Measurements from ENCODE around the gene APEX1. TPM values are rescaled to one million over a fixed set of nuclear protein-coding genes. Genes with fewer than 3 reads are reported as not detected.

APEX1 gene
- total RNA-seq, 1 experiment from 2014 or later, result 324 TPM

DNA sequence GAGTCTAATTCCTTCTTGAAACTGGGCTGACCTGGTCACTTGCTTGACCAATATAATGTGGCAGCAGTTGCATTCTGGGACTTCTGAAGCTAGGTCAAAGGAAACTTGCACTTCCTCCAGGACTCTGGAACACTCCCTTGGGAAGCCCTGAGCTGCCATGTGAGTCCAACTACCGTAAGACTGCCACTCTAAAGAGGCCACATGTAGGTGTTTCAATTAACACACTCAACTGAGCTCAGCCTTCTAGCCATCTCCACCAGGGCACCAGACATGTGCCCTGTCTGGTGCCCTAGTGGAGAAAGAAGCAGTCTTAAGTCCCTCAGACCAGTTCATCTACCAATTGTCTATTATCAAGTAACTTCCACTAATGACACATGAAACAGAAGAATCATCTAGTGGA is 35.6 kb upstream of the APEX1 start (continued):
- TF ChIP-seq, protein P1, sequence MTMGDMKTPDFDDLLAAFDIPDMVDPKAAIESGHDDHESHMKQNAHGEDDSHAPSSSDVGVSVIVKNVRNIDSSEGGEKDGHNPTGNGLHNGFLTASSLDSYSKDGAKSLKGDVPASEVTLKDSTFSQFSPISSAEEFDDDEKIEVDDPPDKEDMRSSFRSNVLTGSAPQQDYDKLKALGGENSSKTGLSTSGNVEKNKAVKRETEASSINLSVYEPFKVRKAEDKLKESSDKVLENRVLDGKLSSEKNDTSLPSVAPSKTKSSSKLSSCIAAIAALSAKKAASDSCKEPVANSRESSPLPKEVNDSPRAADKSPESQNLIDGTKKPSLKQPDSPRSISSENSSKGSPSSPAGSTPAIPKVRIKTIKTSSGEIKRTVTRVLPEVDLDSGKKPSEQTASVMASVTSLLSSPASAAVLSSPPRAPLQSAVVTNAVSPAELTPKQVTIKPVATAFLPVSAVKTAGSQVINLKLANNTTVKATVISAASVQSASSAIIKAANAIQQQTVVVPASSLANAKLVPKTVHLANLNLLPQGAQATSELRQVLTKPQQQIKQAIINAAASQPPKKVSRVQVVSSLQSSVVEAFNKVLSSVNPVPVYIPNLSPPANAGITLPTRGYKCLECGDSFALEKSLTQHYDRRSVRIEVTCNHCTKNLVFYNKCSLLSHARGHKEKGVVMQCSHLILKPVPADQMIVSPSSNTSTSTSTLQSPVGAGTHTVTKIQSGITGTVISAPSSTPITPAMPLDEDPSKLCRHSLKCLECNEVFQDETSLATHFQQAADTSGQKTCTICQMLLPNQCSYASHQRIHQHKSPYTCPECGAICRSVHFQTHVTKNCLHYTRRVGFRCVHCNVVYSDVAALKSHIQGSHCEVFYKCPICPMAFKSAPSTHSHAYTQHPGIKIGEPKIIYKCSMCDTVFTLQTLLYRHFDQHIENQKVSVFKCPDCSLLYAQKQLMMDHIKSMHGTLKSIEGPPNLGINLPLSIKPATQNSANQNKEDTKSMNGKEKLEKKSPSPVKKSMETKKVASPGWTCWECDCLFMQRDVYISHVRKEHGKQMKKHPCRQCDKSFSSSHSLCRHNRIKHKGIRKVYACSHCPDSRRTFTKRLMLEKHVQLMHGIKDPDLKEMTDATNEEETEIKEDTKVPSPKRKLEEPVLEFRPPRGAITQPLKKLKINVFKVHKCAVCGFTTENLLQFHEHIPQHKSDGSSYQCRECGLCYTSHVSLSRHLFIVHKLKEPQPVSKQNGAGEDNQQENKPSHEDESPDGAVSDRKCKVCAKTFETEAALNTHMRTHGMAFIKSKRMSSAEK (CRISPR knock-in tag; IDR thresholded peaks at IDR 0.05; ENCODE audit: borderline replicate concordance), result no peak
- TF ChIP-seq TCF7 (CRISPR knock-in tag; IDR thresholded peaks at IDR 0.05; ENCODE audit: low read depth), result no peak

DNA sequence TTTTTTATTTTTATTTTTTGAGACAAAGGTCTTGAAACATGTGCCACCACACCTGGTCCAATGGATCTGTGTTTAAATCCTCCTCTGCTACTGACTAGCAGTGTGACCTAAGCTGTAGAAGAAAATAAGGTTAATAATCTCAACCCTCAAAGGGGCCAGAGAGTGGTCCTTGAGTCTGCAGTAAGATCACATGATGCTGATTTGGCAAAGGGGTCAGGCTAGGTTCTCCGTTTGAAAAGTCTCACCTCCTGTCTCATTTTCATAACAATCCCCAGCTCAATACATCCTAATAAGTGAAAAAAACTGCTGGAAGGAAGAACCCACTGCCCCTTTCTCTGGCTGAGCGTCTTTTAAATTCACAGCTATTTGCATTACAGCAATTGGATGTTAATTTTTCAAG is 33.8 kb upstream of the APEX1 start:
- ATAC-seq, result peak; percentile 51
- no peak for DNase-seq (ENCODE audit: low spot score)
- ChIA-PET CTCF (interaction anchor here (0.8 kb wide), 1 partner anchor 93 kb away, joined by 3 read pairs; no protein-coding TSS in a partner anchor), POLR2A (no interaction called here)
- peak overlapping the region; percentile 88 for H3K27ac Mint-ChIP-seq
- TF ChIP-seq, protein P2, sequence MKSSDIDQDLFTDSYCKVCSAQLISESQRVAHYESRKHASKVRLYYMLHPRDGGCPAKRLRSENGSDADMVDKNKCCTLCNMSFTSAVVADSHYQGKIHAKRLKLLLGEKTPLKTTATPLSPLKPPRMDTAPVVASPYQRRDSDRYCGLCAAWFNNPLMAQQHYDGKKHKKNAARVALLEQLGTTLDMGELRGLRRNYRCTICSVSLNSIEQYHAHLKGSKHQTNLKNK (CRISPR knock-in tag; IDR thresholded peaks at IDR 0.05), result no peak
- TF ChIP-seq, protein P3, sequence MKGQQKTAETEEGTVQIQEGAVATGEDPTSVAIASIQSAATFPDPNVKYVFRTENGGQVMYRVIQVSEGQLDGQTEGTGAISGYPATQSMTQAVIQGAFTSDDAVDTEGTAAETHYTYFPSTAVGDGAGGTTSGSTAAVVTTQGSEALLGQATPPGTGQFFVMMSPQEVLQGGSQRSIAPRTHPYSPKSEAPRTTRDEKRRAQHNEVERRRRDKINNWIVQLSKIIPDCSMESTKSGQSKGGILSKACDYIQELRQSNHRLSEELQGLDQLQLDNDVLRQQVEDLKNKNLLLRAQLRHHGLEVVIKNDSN (CRISPR knock-in tag; IDR thresholded peaks at IDR 0.05), result peak; percentile 22; the same call in 1 of the 2 replicates
- TF ChIP-seq, protein P4, sequence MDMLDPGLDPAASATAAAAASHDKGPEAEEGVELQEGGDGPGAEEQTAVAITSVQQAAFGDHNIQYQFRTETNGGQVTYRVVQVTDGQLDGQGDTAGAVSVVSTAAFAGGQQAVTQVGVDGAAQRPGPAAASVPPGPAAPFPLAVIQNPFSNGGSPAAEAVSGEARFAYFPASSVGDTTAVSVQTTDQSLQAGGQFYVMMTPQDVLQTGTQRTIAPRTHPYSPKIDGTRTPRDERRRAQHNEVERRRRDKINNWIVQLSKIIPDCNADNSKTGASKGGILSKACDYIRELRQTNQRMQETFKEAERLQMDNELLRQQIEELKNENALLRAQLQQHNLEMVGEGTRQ (CRISPR knock-in tag; IDR thresholded peaks at IDR 0.05), result peak; percentile 67
- TF ChIP-seq HMGA2 (CRISPR knock-in tag; IDR thresholded peaks at IDR 0.05), result no peak
- no peak for TF ChIP-seq ZNF317 (CRISPR knock-in tag; IDR thresholded peaks at IDR 0.05; ENCODE audit: borderline replicate concordance, low read depth)
- peaks cover 20% of the 10 kb centered on the region for H3K4me1 Mint-ChIP-seq
- H3K4me3 Mint-ChIP-seq, result peak overlapping the region; percentile 38; the same call in 1 of the 2 replicates
- H3K9me3 Mint-ChIP-seq, result no peaks in the 10 kb centered on the region
- no peaks in the 10 kb centered on the region; the same call in 1 of the 2 replicates for H3K27me3 Mint-ChIP-seq (ENCODE audit: low read depth)
- H3K36me3 Mint-ChIP-seq, result no peaks in the 10 kb centered on the region

DNA sequence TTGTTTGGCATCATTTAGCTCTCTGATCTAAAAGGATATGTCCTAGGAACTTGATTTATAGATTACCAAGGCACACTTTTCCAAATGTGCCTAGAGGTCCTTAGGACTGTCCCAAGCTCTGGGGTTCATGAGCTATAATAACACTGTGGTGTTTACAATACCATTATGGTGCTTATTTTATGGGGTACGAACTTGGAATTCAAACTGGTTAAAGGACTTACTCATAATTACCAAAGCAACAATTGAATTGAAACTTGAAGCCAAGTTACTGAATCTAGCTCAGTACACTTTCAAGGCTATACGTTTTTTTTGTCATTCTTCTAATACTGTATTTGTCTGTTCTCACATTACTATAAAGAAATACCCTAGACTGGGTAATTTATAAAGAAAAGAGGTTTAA is 32.1 kb upstream of the APEX1 start:
- Mint-ChIP-seq H3K27ac (peak overlapping the region; percentile 56; the same call in 1 of the 2 replicates), H3K27me3 (ENCODE audit: low read depth) (no peaks in the 10 kb centered on the region; the same call in 1 of the 2 replicates), H3K36me3 (no peaks in the 10 kb centered on the region), H3K9me3 (no peaks in the 10 kb centered on the region), H3K4me1 (peaks cover 28% of the 10 kb centered on the region), H3K4me3 (no peak overlapping the region)
- TF ChIP-seq CREM (CRISPR knock-in tag; IDR thresholded peaks at IDR 0.05), result no peak
- TF ChIP-seq ETV6 (CRISPR knock-in tag; IDR thresholded peaks at IDR 0.05), result no peak
- TF ChIP-seq TP53 (CRISPR knock-in tag; IDR thresholded peaks at IDR 0.05), result no peak
- TF ChIP-seq GRHL2 (CRISPR knock-in tag; IDR thresholded peaks at IDR 0.05; ENCODE audit: insufficient replicate concordance, severe bottlenecking), result no peak
- TF ChIP-seq, protein P5, sequence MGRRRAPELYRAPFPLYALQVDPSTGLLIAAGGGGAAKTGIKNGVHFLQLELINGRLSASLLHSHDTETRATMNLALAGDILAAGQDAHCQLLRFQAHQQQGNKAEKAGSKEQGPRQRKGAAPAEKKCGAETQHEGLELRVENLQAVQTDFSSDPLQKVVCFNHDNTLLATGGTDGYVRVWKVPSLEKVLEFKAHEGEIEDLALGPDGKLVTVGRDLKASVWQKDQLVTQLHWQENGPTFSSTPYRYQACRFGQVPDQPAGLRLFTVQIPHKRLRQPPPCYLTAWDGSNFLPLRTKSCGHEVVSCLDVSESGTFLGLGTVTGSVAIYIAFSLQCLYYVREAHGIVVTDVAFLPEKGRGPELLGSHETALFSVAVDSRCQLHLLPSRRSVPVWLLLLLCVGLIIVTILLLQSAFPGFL (CRISPR knock-in tag; IDR thresholded peaks at IDR 0.05; ENCODE audit: borderline replicate concordance), result no peak
- TF ChIP-seq NR3C1 (CRISPR knock-in tag; conservative IDR thresholded peaks at IDR 0.05; ENCODE audit: low read depth), result no peak
- TF ChIP-seq EMX1 (CRISPR knock-in tag; IDR thresholded peaks at IDR 0.05), result no peak
- no peak for TF ChIP-seq SP1 (CRISPR knock-in tag; conservative IDR thresholded peaks at IDR 0.05)
- no peak for TF ChIP-seq ZNF423 (CRISPR knock-in tag; IDR thresholded peaks at IDR 0.05)
- TF ChIP-seq, protein P4 (CRISPR knock-in tag; IDR thresholded peaks at IDR 0.05), result no peak
- no peak for TF ChIP-seq NR2C2 (CRISPR knock-in tag; IDR thresholded peaks at IDR 0.05)
- no peak for TF ChIP-seq CREB1 (CRISPR knock-in tag; IDR thresholded peaks at IDR 0.05)
- TF ChIP-seq TCF7 (CRISPR knock-in tag; IDR thresholded peaks at IDR 0.05; ENCODE audit: low read depth), result no peak
- TF ChIP-seq, protein P2 (CRISPR knock-in tag; IDR thresholded peaks at IDR 0.05), result no peak
- TF ChIP-seq, protein P6, sequence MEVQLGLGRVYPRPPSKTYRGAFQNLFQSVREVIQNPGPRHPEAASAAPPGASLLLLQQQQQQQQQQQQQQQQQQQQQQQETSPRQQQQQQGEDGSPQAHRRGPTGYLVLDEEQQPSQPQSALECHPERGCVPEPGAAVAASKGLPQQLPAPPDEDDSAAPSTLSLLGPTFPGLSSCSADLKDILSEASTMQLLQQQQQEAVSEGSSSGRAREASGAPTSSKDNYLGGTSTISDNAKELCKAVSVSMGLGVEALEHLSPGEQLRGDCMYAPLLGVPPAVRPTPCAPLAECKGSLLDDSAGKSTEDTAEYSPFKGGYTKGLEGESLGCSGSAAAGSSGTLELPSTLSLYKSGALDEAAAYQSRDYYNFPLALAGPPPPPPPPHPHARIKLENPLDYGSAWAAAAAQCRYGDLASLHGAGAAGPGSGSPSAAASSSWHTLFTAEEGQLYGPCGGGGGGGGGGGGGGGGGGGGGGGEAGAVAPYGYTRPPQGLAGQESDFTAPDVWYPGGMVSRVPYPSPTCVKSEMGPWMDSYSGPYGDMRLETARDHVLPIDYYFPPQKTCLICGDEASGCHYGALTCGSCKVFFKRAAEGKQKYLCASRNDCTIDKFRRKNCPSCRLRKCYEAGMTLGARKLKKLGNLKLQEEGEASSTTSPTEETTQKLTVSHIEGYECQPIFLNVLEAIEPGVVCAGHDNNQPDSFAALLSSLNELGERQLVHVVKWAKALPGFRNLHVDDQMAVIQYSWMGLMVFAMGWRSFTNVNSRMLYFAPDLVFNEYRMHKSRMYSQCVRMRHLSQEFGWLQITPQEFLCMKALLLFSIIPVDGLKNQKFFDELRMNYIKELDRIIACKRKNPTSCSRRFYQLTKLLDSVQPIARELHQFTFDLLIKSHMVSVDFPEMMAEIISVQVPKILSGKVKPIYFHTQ (CRISPR knock-in tag; IDR thresholded peaks at IDR 0.05), result no peak
- no peak for TF ChIP-seq FOXP1 (CRISPR knock-in tag; IDR thresholded peaks at IDR 0.05; ENCODE audit: borderline replicate concordance)
- CTCF ChIA-PET, result interaction anchor here (1.1 to 1.4 kb wide), 2 partner anchors 65 to 80 kb away, joined by 3 read pairs; partner anchors contain the start of gene PARP2
- POLR2A ChIA-PET, result interaction anchor here (0.6 kb wide), 1 partner anchor 64 kb away, joined by 3 read pairs; no protein-coding TSS in a partner anchor
- ATAC-seq (no peak), DNase-seq (ENCODE audit: low spot score) (no peak)
